IMR-90 (cell line): ENCODE results near the gene PRKACA. TPM values are rescaled to one million over a fixed set of nuclear protein-coding genes. Genes with fewer than 3 reads are reported as not detected.

Experiments
- ATAC-seq: fragments of 200-7000 bp; cut with Tn5 transposase; 2 replicates; pipeline ENCODE4 v1.9.1; 2020; ENCODE audit warnings: low read depth, mild to moderate bottlenecking, moderate library complexity
- BruUV-seq: library from RNA; stranded (reverse); fragments of 400-500 nt; replicated peaks from 2 replicates; lab custom pipeline; 2021; lab: Mats Ljungman, UMichigan
- CTCF ChIA-PET: fragments of 300-600 bp; formaldehyde crosslinking; extraction: SDS; loops from one replicate; lab custom pipeline; 2021; ENCODE audit warnings: antibody characterized with exemption; lab: Yijun Ruan, JAX
- POLR2A ChIA-PET: fragments of 300-600 bp; sonication (Branson Sonifier 250); formaldehyde crosslinking; loops from one replicate; lab custom pipeline; 2022; ENCODE audit warnings: antibody characterized with exemption; ENCODE audit not compliant: unreplicated experiment; lab: Charles Lee
- DNase-seq: peaks from one replicate; pipeline ENCODE4 v3.0.0; 2013
- H2AFZ ChIP-seq: replicated peaks from 2 replicates; pipeline ENCODE3; 2013; ENCODE audit warnings: low read length, mild to moderate bottlenecking; ENCODE audit not compliant: poor library complexity
- H2AK5ac ChIP-seq: 2 replicates; pipeline ENCODE4 v1.6.1; 2013; ENCODE audit warnings: low read depth, low read length, inconsistent platforms
- H2AK9ac ChIP-seq: replicated peaks from 2 replicates; pipeline ENCODE3; 2013; ENCODE audit warnings: mild to moderate bottlenecking, low read depth, low read length, moderate library complexity; ENCODE audit not compliant: poor library complexity
- H2BK120ac ChIP-seq: 2 replicates; pipeline ENCODE4 v1.6.1; 2013; ENCODE audit warnings: low read depth, low read length, inconsistent platforms
- H2BK15ac ChIP-seq: 3 replicates; pipeline ENCODE4 v1.6.1; 2013; ENCODE audit warnings: low read depth, low read length, inconsistent platforms
- H2BK20ac ChIP-seq: 2 replicates; pipeline ENCODE4 v1.6.1; 2013; ENCODE audit warnings: low read depth, mild to moderate bottlenecking, inconsistent platforms, low read length, moderate library complexity
- H2BK5ac ChIP-seq: 2 replicates; pipeline ENCODE4 v1.6.1; 2013; ENCODE audit warnings: mild to moderate bottlenecking, low read depth, low read length, inconsistent platforms; ENCODE audit not compliant: poor library complexity, severe bottlenecking
- H3K14ac ChIP-seq: replicated peaks from 2 replicates; pipeline ENCODE4 v1.6.1; 2013; ENCODE audit warnings: low read depth, low read length, inconsistent platforms
- H3K18ac ChIP-seq: 2 replicates; pipeline ENCODE4 v1.6.1; 2013; ENCODE audit warnings: low read depth, low read length, control low read depth
- H3K23ac ChIP-seq: 2 replicates; pipeline ENCODE4 v1.6.1; 2013; ENCODE audit warnings: low read depth, low read length, inconsistent platforms
- H3K27ac ChIP-seq: 2 replicates; pipeline ENCODE4 v1.5.1; 2013; ENCODE audit warnings: mild to moderate bottlenecking, control low read depth, low read length; ENCODE audit not compliant: insufficient read depth
- H3K27me3 ChIP-seq: 2 replicates; pipeline ENCODE4 v1.6.1; 2013; ENCODE audit warnings: low read length; ENCODE audit not compliant: control insufficient read depth, insufficient read depth
- H3K36me3 ChIP-seq: 2 replicates; pipeline ENCODE4 v1.6.1; 2013; ENCODE audit warnings: low read length, mixed read lengths; ENCODE audit not compliant: control insufficient read depth, insufficient read depth
- H3K4ac ChIP-seq: 2 replicates; pipeline ENCODE4 v1.6.1; 2013; ENCODE audit warnings: low read depth, low read length, inconsistent platforms
- H3K4me1 ChIP-seq: 2 replicates; pipeline ENCODE4 v1.6.1; 2013; ENCODE audit warnings: low read length, mixed read lengths; ENCODE audit not compliant: control insufficient read depth, insufficient read depth
- H3K4me2 ChIP-seq: 2 replicates; pipeline ENCODE4 v1.6.1; 2013; ENCODE audit warnings: low read depth, mild to moderate bottlenecking, control low read depth, low read length, moderate library complexity
- H3K4me3 ChIP-seq: 2 replicates; pipeline ENCODE4 v1.5.1; 2013; ENCODE audit warnings: low read depth, mild to moderate bottlenecking, control low read depth, low read length, moderate library complexity; ENCODE audit not compliant: insufficient read depth
- H3K56ac ChIP-seq: 2 replicates; pipeline ENCODE4 v1.6.1; 2013; ENCODE audit warnings: low read length, inconsistent platforms; ENCODE audit not compliant: insufficient read depth; ENCODE audit errors: extremely low read depth
- H3K79me1 ChIP-seq, 2 experiments: 2 replicates each; pipeline ENCODE4 v1.6.1; 2013; ENCODE audit warnings: low read length in 2 of 2, inconsistent platforms in 1 of 2, low read depth in 1 of 2
- H3K9ac ChIP-seq: 2 replicates; pipeline ENCODE4 v1.6.1; 2013; ENCODE audit warnings: low read depth, low read length, control low read depth
- H3K9me1 ChIP-seq: 2 replicates; pipeline ENCODE4 v1.6.1; 2013; ENCODE audit warnings: low read length, inconsistent platforms; ENCODE audit not compliant: insufficient read depth
- H3K9me3 ChIP-seq: 2 replicates; pipeline ENCODE4 v1.6.1; 2013; ENCODE audit warnings: low read length; ENCODE audit not compliant: control insufficient read depth, insufficient read depth
- H4K20me1 ChIP-seq: 2 replicates; pipeline ENCODE4 v1.6.1; 2013; ENCODE audit warnings: low read length, inconsistent platforms; ENCODE audit not compliant: insufficient read depth
- H4K5ac ChIP-seq: 2 replicates; pipeline ENCODE4 v1.6.1; 2013; ENCODE audit warnings: mild to moderate bottlenecking, low read depth, low read length, control low read depth
- H4K8ac ChIP-seq, 2 experiments: 2 replicates each; pipeline ENCODE4 v1.6.1; 2013; ENCODE audit warnings: low read depth in 2 of 2, low read length in 2 of 2, control low read depth in 1 of 2, inconsistent platforms in 1 of 2
- H4K91ac ChIP-seq: 2 replicates; pipeline ENCODE4 v1.6.1; 2013; ENCODE audit warnings: low read depth, low read length, inconsistent platforms; ENCODE audit not compliant: insufficient read depth
- BHLHE40 ChIP-seq: fragments of 150-350 bp; IDR thresholded peaks from 2 replicates; pipeline ENCODE4 v1.6.1; 2016; ENCODE audit warnings: mild to moderate bottlenecking, low read depth, low read length
- CEBPB ChIP-seq: IDR thresholded peaks from 2 replicates; pipeline ENCODE4 v1.6.1; 2012; ENCODE audit warnings: low read depth, low read length, improper control_type of control experiment
- CHD1 ChIP-seq: IDR thresholded peaks from 2 replicates; pipeline ENCODE4 v1.6.1; 2012; ENCODE audit warnings: low read depth, low read length, improper control_type of control experiment
- CTCF ChIP-seq: conservative IDR thresholded peaks from 2 replicates; pipeline ENCODE4 v1.5.1; 2012; ENCODE audit warnings: mild to moderate bottlenecking, low read depth, low read length, improper control_type of control experiment
- ELK1 ChIP-seq: fragments of 150-350 bp; IDR thresholded peaks from 2 replicates; pipeline ENCODE4 v1.6.1; 2016; ENCODE audit warnings: low read depth, mild to moderate bottlenecking, low read length, moderate library complexity, borderline replicate concordance
- FOS ChIP-seq: fragments of 150-350 bp; IDR thresholded peaks from 2 replicates; pipeline ENCODE4 v1.6.1; 2016; ENCODE audit warnings: low read depth, low read length
- MAFK ChIP-seq: IDR thresholded peaks from 2 replicates; pipeline ENCODE4 v1.6.1; 2012; ENCODE audit warnings: low read depth, low read length, improper control_type of control experiment
- MAZ ChIP-seq: IDR thresholded peaks from 2 replicates; pipeline ENCODE4 v1.6.1; 2012; ENCODE audit warnings: low read depth, mild to moderate bottlenecking, low read length, improper control_type of control experiment, moderate library complexity, borderline replicate concordance
- MXI1 ChIP-seq: IDR thresholded peaks from 2 replicates; pipeline ENCODE4 v1.6.1; 2012; ENCODE audit warnings: low read depth, mild to moderate bottlenecking, low read length, moderate library complexity, borderline replicate concordance
- NFE2L2 ChIP-seq: fragments of 150-350 bp; IDR thresholded peaks from 2 replicates; pipeline ENCODE4 v1.6.1; 2016; ENCODE audit warnings: low read depth, mild to moderate bottlenecking, low read length
- POLR2A ChIP-seq: IDR thresholded peaks from 2 replicates; pipeline ENCODE4 v1.6.1; 2012; ENCODE audit warnings: mild to moderate bottlenecking, low read depth, low read length
- RAD21 ChIP-seq: IDR thresholded peaks from 2 replicates; pipeline ENCODE4 v1.6.1; 2012; ENCODE audit warnings: low read length, improper control_type of control experiment
- RCOR1 ChIP-seq: IDR thresholded peaks from 2 replicates; pipeline ENCODE4 v1.6.1; 2012; ENCODE audit warnings: mild to moderate bottlenecking, low read length, improper control_type of control experiment; ENCODE audit not compliant: insufficient replicate concordance
- RFX5 ChIP-seq: IDR thresholded peaks from 2 replicates; pipeline ENCODE4 v1.8.0; 2012; ENCODE audit warnings: low read depth, mild to moderate bottlenecking, low read length, moderate library complexity
- SMC3 ChIP-seq: fragments of 150-350 bp; IDR thresholded peaks from 2 replicates; pipeline ENCODE4 v1.6.1; 2016; ENCODE audit warnings: low read depth, mild to moderate bottlenecking, antibody characterized with exemption, low read length, moderate library complexity
- USF2 ChIP-seq: fragments of 150-350 bp; IDR thresholded peaks from 2 replicates; pipeline ENCODE4 v1.6.1; 2017; ENCODE audit warnings: mild to moderate bottlenecking, antibody characterized with exemption, low read length, low read depth
- WGBS, 2 experiments: methylation state at CpG; one replicate each; pipeline versions ENCODE4 v1.1.5 to v1.1.7; 2013; ENCODE audit warnings: missing lambda C conversion rate in 2 of 2; ENCODE audit not compliant: insufficient read length in 1 of 2; ENCODE audit errors: extremely low coverage in 2 of 2; 5-methylcytosine and 5-hydroxymethylcytosine counted together
- dilution Hi-C: fragments of 300-500 bp; cut with HindIII; formaldehyde crosslinking; loops from one replicate; pipeline ENCODE4 v1.14.3; 2018; ENCODE audit warnings: low sequenced_read_pairs; ENCODE audit not compliant: unreplicated experiment
- in situ Hi-C: fragments of 300-500 bp; cut with MboI; formaldehyde crosslinking; loops from 3 replicates; pipeline ENCODE4 v1.14.3; 2019; ENCODE audit warnings: low sequenced_read_pairs, inconsistent platforms, mixed read lengths
- intact Hi-C: fragments of 100-400 bp; cut with micrococcal nuclease; formaldehyde crosslinking; loops from 2 replicates; pipeline ENCODE4 v1.10.0; 2022
- polyA plus RNA-seq, 3 experiments: library from polyadenylated mRNA; depleted of rRNA; stranded (reverse); fragments of >200 nt; gene quantifications; 2 replicates each; pipeline ENCODE4 v1.2.3, GENCODE V29; 2012; ENCODE audit warnings: low replicate concordance in 1 of 3
- total RNA-seq: library from RNA; depleted of rRNA; stranded (reverse); fragments of >200 nt; gene quantifications from 2 replicates; pipeline ENCODE4 v1.2.3, GENCODE V29; 2012

Gene PRKACA
- total and polyA plus RNA-seq, 2 of the 4 experiments (the other 2 are of a cell fraction): 18.1 to 94.5 TPM

- Histone ChIP-seq H3K18ac (no peak overlapping the region), H3K9me1 (no peaks in the 10 kb centered on the region), H2BK120ac (no peak overlapping the region), H2BK20ac (no peak overlapping the region), H2AFZ (no peak overlapping the region), H4K8ac (no peak overlapping the region), H2BK15ac (no peak overlapping the region), H2BK5ac (no peak overlapping the region), H4K91ac (no peak overlapping the region), H3K4ac (no peak overlapping the region), H4K20me1 (no peaks in the 10 kb centered on the region), H3K9ac (no peak overlapping the region), H3K23ac (no peak overlapping the region), H3K27ac (no peak overlapping the region), H3K27me3 (peaks cover 35% of the 10 kb centered on the region), H3K79me1 (no peaks in the 10 kb centered on the region), H2AK9ac (no peak overlapping the region), H3K9me3 (peaks cover 2% of the 10 kb centered on the region; the same call in 1 of the 2 replicates), H2AK5ac (no peak overlapping the region), H4K5ac (no peak overlapping the region), H3K14ac (no peak overlapping the region), H3K4me2 (no peak overlapping the region), H3K4me1 (peaks cover 1% of the 10 kb centered on the region; the same call in 1 of the 2 replicates), H3K56ac (no peak overlapping the region), H3K36me3 (no peaks in the 10 kb centered on the region), H3K4me3 (no peak overlapping the region)
- in situ Hi-C loops: no loop called here
- no peak for ATAC-seq
- ChIA-PET CTCF (no interaction called here), POLR2A (no interaction called here)
- intact Hi-C loops: no loop called here
- DNase-seq: no peak
- WGBS, 2 experiments: 82% methylated on average over 5 of the region's 10 CpGs; no CpG with 5 or more reads in 1 of the 2 experiments
- dilution Hi-C loops: no loop called here
- TF ChIP-seq MAFK (no peak), ELK1 (no peak), BHLHE40 (no peak), MAZ (no peak), MXI1 (no peak), CTCF (no peak), NFE2L2 (no peak), POLR2A (no peak), CEBPB (no peak), SMC3 (no peak), FOS (no peak), USF2 (no peak), RAD21 (no peak), RCOR1 (no peak), CHD1 (no peak), RFX5 (no peak)
- no TSS peak for BruUV-seq
These were observed 61.4 kb downstream of the PRKACA start for GRCh38 chr19:14056069-14056666.
